ENCODE results near the gene KLK4. TPM values are rescaled to one million over a fixed set of nuclear protein-coding genes. Genes with fewer than 3 reads are reported as not detected.

Gene KLK4
- polyA plus RNA-seq, 3 donors: not detected

DNA sequence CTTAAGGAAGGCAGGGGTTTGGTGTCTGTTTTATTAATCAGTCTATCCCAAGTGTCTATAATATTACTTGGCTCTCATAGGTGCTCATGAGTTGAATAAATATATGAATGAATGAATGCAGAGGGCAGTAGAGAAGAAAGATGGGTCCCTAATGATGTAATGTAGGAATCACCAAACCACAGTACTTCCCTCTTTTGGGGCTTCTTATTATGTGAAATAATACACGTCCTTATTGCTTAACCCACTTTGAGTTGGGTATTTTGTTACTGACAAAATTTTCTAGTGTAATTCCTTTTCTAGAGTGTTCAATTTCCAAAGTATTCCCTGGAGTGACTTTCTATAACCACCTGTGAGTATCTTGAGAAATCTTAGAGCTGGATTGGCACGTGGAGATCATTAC, 28.4 kb upstream of the KLK4 start:
- H3K79me2 ChIP-seq (ENCODE audit: insufficient read depth, low read length): no peaks in the 10 kb centered on the region
- H3K4me2 ChIP-seq (replicated peaks; ENCODE audit: extremely low read depth, low read length, poor library complexity, severe bottlenecking): no peak overlapping the region
- no peak overlapping the region for H3K27ac ChIP-seq (ENCODE audit: low read depth in 1 of 2, low read length in 2 of 2)
- no peaks in the 10 kb centered on the region for H4K20me1 ChIP-seq (ENCODE audit: insufficient read depth, low read length)
- no peak overlapping the region for H3K4me3 Mint-ChIP-seq
- H2AFZ ChIP-seq (ENCODE audit: insufficient read depth, low read depth, low read length, poor library complexity, severe bottlenecking): no peak overlapping the region
- no peak overlapping the region for H3K4me3 ChIP-seq (replicated peaks in 1 of 3; ENCODE audit: low read depth in 2 of 3, low read length in 3 of 3)
- H3K9me3 Mint-ChIP-seq: peaks cover 4 to 14% (median 7%) of the 10 kb centered on the region in 7 donors
- H3K27me3 ChIP-seq (ENCODE audit: control insufficient read depth in 2 of 2, insufficient read depth in 2 of 2, low read length in 2 of 2): no peaks in the 10 kb centered on the region
- H3K4me1 Mint-ChIP-seq: no peaks in the 10 kb centered on the region
- no peaks in the 10 kb centered on the region for H3K36me3 ChIP-seq (replicated peaks in 1 of 2; ENCODE audit: control insufficient read depth in 1 of 2, insufficient read depth in 2 of 2, low read length in 2 of 2)
- H3K9ac ChIP-seq (ENCODE audit: insufficient read depth, low read length, poor library complexity, severe bottlenecking): no peak overlapping the region
- H3K9me3 ChIP-seq (replicated peaks in 1 of 2; ENCODE audit: control insufficient read depth in 1 of 2, insufficient read depth in 1 of 2, low read length in 2 of 2): peaks cover 0 to 12% of the 10 kb centered on the region in 2 donors
- no peaks in the 10 kb centered on the region for H3K36me3 Mint-ChIP-seq
- no peak overlapping the region for H3K27ac Mint-ChIP-seq
- H3K27me3 Mint-ChIP-seq (ENCODE audit: low read depth in 3 of 3): peaks cover 9 to 10% (median 9%) of the 10 kb centered on the region in 3 donors
- no CpG with 5 or more reads among the region's 2 CpGs for WGBS (ENCODE audit: insufficient coverage)
- intact Hi-C loops (cut with micrococcal nuclease): no loop called here
- DNase-seq: peak in 1 of 3 donors; percentile 19
- TF ChIP-seq, protein P1, sequence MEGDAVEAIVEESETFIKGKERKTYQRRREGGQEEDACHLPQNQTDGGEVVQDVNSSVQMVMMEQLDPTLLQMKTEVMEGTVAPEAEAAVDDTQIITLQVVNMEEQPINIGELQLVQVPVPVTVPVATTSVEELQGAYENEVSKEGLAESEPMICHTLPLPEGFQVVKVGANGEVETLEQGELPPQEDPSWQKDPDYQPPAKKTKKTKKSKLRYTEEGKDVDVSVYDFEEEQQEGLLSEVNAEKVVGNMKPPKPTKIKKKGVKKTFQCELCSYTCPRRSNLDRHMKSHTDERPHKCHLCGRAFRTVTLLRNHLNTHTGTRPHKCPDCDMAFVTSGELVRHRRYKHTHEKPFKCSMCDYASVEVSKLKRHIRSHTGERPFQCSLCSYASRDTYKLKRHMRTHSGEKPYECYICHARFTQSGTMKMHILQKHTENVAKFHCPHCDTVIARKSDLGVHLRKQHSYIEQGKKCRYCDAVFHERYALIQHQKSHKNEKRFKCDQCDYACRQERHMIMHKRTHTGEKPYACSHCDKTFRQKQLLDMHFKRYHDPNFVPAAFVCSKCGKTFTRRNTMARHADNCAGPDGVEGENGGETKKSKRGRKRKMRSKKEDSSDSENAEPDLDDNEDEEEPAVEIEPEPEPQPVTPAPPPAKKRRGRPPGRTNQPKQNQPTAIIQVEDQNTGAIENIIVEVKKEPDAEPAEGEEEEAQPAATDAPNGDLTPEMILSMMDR (IDR thresholded peaks at IDR 0.05): no peak
- H3K4me1 ChIP-seq (ENCODE audit: control insufficient read depth in 1 of 2, insufficient read depth in 2 of 2, low read length in 2 of 2): no peaks in the 10 kb centered on the region

DNA sequence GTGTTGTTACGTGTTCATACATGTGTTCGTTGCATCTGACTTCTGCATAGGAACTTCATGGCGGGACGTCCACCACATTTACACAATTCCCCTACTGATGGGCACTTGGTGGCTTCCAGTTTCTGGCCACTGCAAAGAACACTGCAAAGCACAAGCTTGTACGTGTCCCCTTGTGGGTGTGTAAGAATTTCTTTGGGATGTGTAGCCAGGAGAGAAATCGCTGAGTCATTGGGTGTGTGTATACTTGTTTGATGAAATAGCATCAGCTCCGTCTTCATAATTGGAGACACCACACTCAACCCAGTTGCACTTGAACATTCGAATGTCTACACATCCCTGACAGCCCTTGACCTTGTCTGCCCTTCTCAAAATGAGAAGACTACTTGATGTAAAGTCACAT, 22.4 kb upstream of the KLK4 start:
- H3K4me1 Mint-ChIP-seq: peaks cover 2% of the 10 kb centered on the region
- intact Hi-C loops (cut with micrococcal nuclease): no loop called here

More for the DNA sequence above, 22.4 kb upstream of the KLK4 start:
- Histone ChIP-seq H3K4me1 (ENCODE audit: control insufficient read depth in 1 of 2, insufficient read depth in 2 of 2, low read length in 2 of 2) (no peaks in the 10 kb centered on the region), H3K27me3 (ENCODE audit: control insufficient read depth in 2 of 2, insufficient read depth in 2 of 2, low read length in 2 of 2) (peaks cover 0 to 4% of the 10 kb centered on the region in 2 donors), H2AFZ (ENCODE audit: insufficient read depth, low read depth, low read length, poor library complexity, severe bottlenecking) (no peak overlapping the region), H4K20me1 (ENCODE audit: insufficient read depth, low read length) (no peaks in the 10 kb centered on the region), H3K36me3 (replicated peaks in 1 of 2; ENCODE audit: control insufficient read depth in 1 of 2, insufficient read depth in 2 of 2, low read length in 2 of 2) (no peaks in the 10 kb centered on the region), H3K79me2 (ENCODE audit: insufficient read depth, low read length) (no peaks in the 10 kb centered on the region), H3K9ac (ENCODE audit: insufficient read depth, low read length, poor library complexity, severe bottlenecking) (no peak overlapping the region), H3K9me3 (replicated peaks in 1 of 2; ENCODE audit: control insufficient read depth in 1 of 2, insufficient read depth in 1 of 2, low read length in 2 of 2) (no peaks in the 10 kb centered on the region), H3K4me3 (replicated peaks in 1 of 3; ENCODE audit: low read depth in 2 of 3, low read length in 3 of 3) (no peak overlapping the region), H3K27ac (ENCODE audit: low read depth in 1 of 2, low read length in 2 of 2) (no peak overlapping the region), H3K4me2 (replicated peaks; ENCODE audit: extremely low read depth, low read length, poor library complexity, severe bottlenecking) (no peak overlapping the region)
- DNase-seq: no peak
- H3K36me3 Mint-ChIP-seq: no peaks in the 10 kb centered on the region
- no peak overlapping the region for H3K27ac Mint-ChIP-seq
- H3K9me3 Mint-ChIP-seq: peaks cover 0 to 2% (median 0%) of the 10 kb centered on the region in 7 donors
- H3K27me3 Mint-ChIP-seq (ENCODE audit: low read depth in 3 of 3): peaks cover 15 to 30% (median 27%) of the 10 kb centered on the region in 3 donors
- no peak overlapping the region for H3K4me3 Mint-ChIP-seq
- 80% methylated on average over 5 of the region's 8 CpGs for WGBS (ENCODE audit: insufficient coverage)
- TF ChIP-seq, protein P1 (IDR thresholded peaks at IDR 0.05): no peak
